ENCODE results near the gene GALNT9. TPM values are rescaled to one million over a fixed set of nuclear protein-coding genes. Genes with fewer than 3 reads are reported as not detected.
"Not testable (repeated sequence)": the region's sequence is repeated elsewhere in the genome, so short reads cannot be mapped to it uniquely, and the experiment has no call there.

GALNT9 gene
- total RNA-seq, 1 donor from 2014 or later: under 0.01 TPM

DNA sequence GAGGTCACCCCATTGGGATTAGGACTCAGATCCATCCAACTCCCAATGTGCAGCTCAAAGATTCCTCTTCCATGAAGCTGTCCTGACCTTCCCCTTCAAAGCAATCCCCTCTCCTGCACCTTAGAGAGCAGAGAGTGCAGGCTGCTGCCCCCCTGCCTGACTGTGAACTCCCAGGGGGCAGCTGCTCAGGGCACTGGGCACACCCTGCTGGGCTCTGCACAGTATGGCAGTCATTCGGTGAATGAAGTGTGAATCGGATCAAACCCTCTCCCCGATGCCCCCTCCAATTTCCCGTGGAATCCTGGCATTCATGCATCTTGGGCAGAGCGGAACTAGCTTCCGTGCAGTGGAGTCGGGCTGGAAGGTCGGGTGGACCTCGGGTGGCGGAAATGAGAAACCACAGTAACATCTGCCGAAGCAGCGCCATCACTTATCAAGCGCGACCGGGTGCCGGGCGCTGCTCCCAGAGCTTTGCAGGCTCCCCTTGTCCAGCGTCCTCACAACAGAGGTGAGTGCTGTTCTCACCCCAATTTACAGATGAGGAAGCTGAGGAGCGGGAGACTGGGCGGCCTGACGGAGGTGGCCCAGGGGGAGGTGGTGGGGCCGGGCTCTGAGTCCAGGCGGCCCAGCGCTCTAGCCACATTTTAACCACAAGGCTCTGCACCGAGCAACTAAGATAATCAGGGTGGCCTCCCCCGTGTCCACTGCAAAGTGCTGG is 14.7 kb downstream of the GALNT9 start:
- DNase-seq (ENCODE audit: low read depth in 2 of 2): no peak

DNA sequence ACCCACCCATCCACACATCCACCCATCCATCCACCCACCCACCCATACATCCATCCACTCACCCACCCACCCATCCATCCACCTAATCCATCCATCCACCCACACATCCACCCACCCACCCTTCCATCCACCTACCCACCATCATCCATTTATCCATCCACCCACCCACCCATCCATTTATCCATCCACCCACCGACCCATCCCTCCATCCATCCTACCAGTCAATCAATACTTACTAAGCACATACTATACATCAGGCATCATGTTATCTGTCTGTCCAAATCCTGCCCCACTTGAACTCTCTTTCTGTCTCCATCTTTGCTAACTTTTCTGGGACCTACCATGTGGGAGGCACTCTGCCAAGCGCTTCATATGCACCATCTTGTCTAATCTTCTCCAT is 15.4 kb downstream of the GALNT9 start:
- no peak for DNase-seq (ENCODE audit: low read depth in 2 of 2)

DNA sequence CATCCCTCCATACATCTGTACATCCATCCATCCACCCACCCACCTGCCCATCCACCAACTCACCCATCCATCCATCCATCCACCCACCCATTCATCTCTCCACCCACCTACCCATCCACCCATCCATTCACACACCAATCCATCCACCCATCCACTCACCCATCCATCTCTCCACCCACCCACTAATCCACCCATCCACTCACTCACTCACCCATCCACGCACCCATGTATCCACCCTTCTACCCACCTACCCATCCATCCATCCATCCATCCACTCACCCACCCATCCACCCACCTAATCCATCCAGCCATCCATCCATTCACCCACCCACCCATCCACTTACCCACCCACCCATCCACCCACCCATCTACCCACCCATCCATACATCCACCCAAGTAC is 16.2 kb downstream of the GALNT9 start:
- no peak for DNase-seq (ENCODE audit: low read depth in 2 of 2)

DNA sequence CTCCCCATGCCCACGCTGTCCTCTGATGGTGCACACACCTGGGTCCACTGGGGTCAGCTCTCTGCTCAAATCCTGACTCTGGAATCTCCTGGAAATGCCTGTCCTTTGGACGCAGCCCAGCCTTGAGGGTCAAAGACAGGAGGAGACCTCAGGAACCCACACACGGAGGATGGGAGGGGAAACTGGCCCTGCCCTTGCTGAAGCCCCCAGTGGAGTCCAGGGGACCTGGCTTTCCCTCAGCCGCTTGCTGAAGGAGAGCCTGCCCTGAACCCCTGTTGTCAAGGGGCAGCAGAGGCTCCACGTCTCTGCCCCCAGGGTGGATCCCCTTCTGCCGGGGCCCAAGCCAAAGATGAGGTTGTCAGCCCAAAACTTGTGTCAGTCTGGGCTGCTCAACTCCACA is 16.9 kb downstream of the GALNT9 start:
- no peak for DNase-seq (ENCODE audit: low read depth in 2 of 2)

DNA sequence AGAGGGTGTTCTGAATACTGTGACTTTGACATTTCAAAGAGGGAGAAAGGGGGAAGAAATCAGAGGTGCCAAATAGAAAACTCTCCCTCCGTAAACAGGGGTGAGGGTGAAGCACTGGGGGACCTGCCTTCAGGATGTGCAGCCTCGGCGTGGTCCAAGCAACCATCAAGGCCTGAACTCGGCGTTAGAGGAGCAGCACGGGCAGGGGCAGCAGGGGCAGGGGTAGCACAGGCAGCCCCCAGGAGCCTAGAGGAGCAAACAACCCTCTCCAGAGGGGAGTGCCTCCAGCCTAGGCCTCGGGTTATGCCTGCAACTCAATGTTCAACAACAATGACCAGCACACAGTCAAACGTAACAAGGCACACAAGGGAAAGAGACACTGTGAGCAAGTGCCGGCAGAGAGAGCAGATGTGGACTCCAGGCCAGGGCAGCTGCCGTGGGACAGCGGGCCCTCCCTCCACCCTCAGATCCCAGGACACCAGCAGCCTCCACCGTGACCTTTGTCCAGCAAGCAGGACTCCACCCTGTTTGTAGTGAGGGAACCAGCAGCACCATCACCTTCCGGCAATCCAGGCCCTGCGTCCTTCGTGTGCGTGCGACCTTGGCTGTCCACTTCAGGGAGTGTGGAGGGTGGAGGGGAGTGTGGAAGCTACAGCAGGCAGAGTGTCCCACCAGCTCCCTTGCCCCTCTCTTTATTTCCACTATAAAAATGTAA is 18.0 kb downstream of the GALNT9 start:
- DNase-seq (ENCODE audit: low read depth in 2 of 2): no peak

DNA sequence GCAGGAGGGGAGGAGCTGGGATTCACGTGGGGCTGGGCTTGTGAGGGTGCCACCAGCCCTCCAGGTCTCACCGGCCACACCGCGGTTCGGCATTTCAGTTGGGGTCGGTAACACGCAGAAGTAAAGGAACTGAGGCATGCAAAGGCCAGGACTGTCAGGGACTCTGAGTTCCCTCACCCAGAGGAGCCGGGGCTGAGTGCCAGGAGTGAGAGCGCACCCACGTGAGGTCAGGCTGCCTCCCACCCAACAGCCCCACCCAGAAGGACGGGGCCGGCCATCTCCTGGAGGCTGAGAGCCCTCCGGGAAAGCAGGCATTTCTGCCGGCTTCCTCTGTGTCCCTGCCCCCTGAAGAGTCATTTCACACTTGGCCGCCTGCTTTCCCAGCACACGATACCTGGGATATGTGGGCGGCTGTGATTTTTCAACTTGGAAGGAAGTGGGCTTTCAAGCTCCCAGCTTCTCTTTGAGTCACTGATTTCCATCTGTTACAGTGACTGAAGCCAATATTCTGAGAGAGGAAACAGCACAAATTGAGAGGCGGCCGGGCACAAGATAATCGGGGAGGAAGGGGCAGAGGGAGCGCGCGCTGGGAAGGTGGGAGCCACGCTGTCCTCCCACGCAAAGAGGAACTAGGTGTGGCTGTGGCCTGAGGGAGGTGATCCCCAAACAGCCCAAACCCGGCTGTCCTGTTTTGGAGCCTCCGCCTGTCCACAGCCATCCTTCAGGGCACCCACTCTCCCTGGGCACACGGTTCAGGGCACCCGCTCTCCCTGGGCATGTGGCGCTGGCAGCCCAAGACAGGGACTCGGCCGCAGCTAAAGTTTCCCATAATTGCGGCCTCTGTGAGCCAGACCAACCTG is 19.0 kb downstream of the GALNT9 start:
- no peak for DNase-seq (ENCODE audit: low read depth in 2 of 2)

DNA sequence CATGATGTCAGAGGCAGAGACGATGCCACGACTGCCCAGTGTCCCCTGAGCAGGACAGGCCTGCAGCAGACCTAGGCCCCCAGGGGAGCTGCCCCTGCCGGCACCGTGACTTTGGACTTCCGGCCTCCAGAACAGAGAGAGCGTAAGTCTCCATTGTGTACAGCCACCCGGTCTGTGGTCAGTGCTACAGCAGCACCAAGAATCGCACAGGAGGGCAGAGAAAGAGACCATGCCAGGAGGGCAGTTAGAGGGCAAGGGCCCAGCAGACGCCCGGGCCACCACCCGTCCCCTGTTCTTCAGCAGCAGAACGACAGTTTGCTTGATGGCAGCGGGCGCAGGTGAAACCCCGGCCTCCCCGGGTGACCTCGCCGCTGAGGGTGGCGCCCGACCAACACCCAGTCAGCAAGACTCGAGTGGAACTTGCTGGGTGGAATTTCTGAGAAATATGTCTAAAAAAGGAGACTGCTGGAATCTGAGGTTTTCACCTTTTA is 19.7 kb downstream of the GALNT9 start:
- DNase-seq (ENCODE audit: low read depth in 2 of 2): no peak

DNA sequence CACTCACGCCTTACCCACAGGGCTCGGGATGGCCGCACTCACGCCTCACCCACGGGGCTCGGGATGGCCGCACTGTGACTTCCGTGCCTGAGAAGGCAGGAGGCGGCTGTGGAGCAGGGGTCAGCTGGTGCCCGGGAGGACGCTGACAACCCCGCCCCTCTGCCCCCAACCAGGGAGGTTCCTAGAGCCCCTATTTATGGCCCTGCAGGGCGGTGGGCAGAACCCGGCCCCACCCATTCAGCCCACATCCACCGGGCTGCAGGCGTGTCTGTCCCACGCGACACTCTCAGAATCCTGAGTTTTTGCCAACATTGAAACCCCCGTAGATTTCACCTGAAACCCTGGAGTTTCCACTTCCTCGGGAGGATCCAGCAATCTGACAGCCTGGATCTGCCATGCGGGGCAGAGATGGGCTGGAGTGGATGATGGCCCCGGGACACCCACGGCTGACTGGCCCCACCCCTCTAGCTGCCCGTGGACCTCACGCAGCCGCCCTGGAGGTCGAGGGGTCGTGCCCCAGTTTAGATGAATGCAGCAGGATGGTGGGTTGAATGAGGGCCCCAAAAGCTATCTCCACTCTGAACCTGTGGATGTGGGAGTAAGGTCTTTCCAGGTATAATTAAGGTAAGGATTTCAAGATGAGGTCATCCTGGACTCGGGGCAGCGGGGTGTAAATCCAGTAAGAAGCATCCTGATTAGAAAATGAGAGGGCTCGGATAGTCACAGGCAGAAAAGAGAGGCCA is 20.4 kb downstream of the GALNT9 start:
- DNase-seq (ENCODE audit: low read depth in 2 of 2): no peak

DNA sequence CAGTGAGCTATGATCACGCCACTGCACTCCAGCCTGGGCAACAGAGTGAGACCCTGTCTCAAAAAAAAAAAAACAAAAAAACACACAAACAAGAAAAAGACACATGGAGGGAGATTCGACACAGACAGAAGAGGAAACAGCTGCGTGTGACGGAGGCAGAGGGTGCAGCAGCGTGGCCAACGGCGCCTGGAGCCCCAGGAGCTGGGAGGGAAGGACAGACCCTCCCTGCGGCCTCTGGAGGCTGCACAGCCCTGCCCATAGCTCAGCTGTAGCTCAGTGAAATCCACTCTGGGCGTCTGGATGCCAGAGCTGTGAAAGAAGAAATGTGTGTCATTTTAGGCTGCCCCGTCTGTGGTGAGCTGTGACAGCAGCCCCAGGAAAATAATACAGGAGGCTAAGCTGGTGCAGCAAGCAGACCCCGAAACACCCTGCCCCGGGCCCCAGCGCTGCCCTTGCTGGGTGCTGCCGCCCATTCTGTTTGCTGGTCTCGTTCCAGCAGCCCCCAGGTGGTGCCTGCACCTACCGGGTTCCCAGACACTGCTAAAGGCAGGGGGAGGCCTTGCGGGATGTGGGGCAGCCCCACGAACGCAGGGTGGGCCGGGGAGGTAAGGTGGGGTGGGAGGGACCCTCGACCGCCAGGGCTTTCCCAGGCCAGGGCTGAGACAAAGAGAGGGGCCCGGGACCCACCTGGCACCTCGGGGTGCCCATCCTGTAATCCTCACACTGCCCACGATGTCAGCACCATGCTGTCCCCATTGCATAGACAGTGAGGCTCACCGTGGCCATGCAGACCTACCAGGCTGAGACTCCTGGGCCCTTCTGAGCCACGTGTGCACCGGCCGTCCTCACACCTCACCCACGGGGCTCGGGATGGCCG is 21.2 kb downstream of the GALNT9 start:
- no peak for DNase-seq (ENCODE audit: low read depth in 2 of 2)

DNA sequence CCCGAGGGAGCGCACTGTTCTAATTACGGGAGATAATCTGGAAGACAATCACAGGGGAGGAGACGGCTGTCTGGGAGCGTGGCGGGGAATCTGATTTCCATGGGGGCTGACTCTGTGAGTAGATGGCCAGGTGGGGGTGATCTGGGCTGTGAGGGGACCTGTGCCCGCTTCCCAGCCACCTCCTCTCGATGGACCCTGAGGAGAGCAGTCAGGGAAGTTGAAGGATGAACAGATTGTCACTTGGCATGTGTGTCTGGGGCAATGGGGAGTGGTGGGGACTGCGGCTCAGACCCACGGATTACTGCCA is 22.6 kb downstream of the GALNT9 start:
- DNase-seq (ENCODE audit: low read depth in 2 of 2): no peak

DNA sequence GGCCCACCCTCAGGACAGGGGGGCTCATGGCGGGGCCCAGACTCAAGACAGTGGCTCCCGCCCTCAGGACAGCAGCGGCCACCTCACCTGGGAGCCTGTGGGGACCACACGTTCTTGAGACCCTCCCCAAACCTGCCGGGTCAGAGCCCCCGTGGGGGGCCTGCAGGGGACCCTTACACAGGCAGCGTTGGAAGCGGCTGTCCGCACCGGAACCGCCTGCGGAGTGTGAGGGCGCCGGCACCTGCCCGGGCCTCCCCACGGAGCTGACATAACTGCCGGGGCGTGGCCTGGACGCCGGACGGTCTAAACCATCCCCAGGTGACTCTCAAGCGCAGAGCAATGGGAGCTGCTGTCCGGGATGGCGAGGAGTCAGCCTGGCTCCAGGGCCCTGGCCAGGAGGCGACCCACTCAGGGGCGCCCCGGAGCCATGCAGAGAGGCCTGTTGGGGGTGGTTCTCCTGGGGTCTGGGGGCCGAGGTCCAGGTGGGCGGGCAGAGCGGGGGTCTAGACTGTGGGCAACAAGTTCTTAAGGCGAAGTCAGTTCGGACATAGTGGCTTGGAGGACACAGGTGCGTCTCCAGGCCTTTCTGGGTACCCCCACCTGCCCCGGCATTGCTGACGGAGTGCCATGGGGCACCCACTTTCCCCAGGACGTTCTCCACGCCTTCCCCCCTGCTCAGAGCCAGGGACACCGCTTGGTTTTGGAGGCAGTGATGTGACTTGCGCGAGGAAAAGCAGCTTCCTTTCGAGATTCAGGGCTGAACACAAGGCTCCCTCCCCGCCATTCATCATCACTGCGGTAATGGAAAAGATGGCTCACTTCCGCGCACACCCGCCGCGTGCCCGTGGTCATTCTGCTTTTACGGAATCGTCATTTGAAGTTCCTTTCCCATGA is 23.2 kb downstream of the GALNT9 start:
- no peak for DNase-seq (ENCODE audit: low read depth in 2 of 2)

DNA sequence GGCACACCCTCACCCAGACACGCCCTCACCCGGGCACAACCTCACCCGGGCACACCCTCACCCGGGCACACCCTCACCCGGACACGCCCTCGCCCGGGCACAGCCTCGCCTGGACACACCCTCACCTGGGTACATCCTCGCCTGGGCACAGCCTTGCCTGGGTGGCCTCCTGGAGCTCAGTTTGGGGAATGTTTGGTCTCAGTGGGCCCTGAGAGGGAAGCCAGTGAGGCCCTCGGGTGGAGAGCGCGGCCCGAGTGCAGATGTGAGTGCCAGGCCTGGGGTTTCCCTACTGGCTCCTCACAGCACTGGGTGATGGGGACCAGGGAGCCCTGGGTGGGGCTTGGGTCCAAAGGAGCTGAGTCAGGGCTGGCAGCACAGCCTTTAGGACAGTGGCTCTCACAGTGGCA is 23.8 kb downstream of the GALNT9 start:
- no peak for DNase-seq (ENCODE audit: low read depth in 2 of 2)

DNA sequence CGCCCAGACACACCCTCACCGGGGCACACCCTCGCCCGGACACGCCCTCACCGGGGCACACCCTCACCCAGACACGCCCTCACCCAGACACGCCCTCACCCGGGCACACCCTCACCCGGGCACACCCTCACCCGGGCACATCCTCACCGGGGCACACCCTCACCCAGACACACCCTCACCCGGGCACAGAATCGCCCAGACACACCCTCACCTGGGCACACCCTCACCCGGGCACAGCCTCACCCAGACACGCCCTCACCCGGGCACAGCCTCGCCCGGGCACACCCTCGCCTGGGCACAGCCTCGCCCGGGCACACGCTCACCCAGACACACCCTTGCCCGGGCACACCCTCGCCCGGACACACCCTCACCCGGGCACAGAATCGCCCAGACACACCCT is 24.5 kb downstream of the GALNT9 start:
- DNase-seq (ENCODE audit: low read depth in 2 of 2): not testable (repeated sequence)

DNA sequence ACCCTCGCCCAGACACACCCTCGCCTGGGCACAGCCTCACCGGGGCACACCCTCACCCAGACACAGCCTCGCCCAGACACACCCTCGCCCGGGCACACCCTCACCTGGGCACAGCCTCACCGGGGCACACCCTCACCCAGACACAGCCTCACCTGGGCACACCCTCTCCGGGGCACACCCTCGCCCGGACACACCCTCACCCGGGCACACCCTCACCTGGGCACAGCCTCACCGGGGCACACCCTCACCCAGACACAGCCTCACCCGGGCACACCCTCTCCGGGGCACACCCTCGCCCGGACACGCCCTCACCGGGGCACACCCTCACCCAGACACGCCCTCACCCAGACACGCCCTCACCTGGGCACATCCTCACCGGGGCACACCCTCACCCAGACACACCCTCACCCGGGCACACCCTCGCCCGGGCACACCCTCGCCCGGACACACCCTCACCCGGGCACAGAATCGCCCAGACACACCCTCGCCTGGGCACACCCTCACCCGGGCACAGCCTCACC is 25.5 kb downstream of the GALNT9 start:
- DNase-seq (ENCODE audit: low read depth in 2 of 2): not testable (repeated sequence)

DNA sequence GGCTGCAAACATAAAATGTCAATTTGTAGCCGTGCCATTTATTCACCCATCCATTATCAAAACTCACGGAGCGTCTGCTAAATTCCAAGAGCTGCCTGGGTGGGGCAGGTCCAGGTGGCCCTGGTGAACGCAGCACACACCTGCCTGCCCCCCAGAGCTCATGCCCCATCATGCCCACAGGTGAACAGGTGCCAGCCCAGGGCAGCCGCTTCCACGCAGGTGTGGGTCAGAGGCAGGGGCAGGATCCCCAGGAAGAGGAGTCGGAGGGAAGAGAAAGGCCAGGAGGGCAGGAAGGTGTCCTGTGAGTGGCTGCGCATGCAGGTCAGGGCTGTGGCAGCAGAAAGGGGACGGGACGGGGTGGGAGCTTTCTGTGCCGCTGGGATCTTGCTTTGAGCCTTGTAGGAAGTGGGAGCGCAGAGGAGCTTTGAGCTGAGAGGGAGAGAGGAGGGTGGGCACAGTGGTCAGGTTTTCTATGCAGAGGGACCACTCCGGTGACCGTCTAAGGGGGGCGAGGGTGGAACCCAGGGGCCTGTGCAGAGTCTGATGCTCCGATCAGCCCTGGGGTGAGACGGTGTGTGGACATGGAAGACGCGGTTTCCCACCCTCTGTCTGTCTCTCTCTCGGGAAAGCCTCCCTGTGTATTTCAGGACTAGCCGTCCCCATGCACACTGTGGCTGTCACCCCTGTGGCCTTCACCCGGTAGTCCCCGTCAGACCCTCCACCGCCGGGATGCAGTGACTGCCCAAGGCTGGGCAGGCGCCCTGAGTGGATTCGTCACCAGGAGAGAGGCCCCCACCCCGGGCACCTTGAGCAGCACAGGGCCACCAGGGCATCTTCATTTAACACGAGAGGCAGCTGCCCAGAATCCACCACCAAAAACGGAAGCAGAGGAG is 26.7 kb downstream of the GALNT9 start:
- DNase-seq (ENCODE audit: low read depth in 2 of 2): no peak

DNA sequence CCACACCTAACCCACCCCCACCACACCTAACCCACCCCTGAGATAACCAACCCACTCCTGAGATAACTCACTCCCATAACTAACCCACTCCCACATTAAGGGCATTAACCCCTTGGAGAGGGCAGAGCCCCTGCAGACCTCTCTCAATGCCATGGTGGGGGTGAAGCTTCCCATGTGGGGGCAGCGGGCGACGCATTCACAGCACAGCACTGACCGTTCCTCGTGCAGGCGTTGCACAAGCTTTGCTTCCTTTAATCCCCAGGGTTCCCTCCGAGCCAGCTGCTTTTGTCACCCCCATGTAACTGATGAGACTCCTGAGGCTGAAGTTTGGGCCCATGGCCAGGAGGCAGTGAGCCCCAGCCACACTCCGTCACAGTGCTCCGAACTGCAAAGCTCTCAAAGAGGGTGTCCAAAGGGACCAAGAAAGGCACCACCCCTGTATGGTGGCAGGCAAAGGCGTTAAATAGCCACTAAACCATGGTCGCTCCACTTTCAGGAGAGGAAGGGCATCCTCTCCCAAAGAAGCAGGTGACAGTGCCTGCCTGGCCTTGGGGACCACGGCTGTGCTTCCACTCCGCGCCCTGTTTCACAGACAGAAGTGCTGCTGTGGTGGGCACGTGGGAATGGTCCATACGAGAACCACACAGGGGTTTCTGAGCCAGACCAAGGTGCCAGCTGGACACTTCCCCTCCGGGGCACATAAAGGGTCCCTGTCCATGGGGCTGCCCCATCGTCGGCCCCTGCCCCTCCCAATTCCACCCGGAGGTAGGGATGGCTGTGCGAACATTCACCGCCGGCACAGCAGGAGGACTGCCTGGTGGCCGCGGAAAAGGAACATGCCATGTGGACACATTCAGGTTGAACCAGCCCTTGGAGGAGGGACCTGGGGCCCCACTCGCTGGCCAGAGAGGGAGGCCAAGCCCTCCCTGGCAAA is 28.3 kb downstream of the GALNT9 start:
- no peak for DNase-seq (ENCODE audit: low read depth in 2 of 2)

DNA sequence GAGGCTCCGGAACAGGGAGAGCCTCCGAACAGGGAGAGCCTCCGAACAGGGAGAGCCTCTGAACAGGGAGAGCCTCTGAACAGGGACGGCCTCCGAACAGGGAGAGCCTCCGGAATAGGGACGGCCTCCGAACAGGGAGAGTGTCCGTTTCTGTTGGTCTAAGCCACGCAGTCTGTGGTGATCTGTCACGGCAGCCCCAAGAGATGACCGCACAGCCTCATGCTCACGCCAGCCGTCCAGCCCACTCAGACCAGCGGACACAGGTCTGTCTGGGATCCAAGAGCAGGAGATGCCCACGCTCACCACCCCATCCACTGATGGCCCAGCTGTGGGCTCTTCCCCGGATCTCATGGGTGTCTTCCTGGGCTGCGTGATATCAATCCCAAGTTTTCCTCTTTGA is 33.3 kb downstream of the GALNT9 start:
- no peak for DNase-seq (ENCODE audit: low read depth in 2 of 2)

All from lung microvascular endothelial cell (primary cell).